H1 (cell line): Measurements from ENCODE around the gene INPP5E.

Experiments
- CBX5 ChIP-seq: fragments of 300-800, 300-1000 bp; sonication (generic); IDR thresholded peaks from 2 replicates; pipeline ENCODE4 v1.7.1; 2016; ENCODE audit warnings: antibody characterized with exemption, low read length, low read depth
- GTF2F1 ChIP-seq: IDR thresholded peaks from 2 replicates; pipeline ENCODE4 v1.6.1; 2012; ENCODE audit warnings: low read depth, low read length, improper control_type of control experiment, borderline replicate concordance
- SP2 ChIP-seq: IDR thresholded peaks from 2 replicates; pipeline ENCODE4 v1.6.1; 2012; ENCODE audit warnings: mild to moderate bottlenecking, low read length, inconsistent platforms
- SP4 ChIP-seq: IDR thresholded peaks from 2 replicates; pipeline ENCODE4 v1.6.1; 2012; ENCODE audit warnings: low read length, inconsistent platforms
- TF ChIP-seq, protein P1 (sequence below), 3 experiments: IDR thresholded peaks; 1 replicate in 2 of 3; 2 replicates in 1 of 3; pipeline versions ENCODE4 v1.5.1 to v1.6.1; 2011; ENCODE audit warnings: low read length in 3 of 3, mild to moderate bottlenecking in 3 of 3, inconsistent platforms in 2 of 3, low read depth in 1 of 3, moderate library complexity in 1 of 3; ENCODE audit not compliant: insufficient read depth in 1 of 3; ENCODE audit errors: control extremely low read depth in 1 of 3

DNA sequence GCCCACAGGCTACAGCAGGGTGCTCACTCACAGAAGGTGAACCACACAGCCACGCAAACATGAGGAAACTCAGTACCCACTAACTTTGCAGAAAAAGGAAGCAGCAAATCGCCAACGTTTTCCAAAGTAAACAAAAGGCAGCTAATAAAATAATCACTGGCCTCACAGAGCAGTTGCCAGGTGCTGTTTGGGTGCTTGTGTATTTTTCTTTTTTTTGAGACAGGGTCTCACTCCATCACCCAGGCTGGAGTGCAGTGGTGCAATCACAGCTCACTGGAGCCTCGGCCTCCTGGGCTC is 43.5 kb downstream of the INPP5E start:
- TF ChIP-seq CBX5 (no peak), SP4 (no peak), SP2 (no peak), GTF2F1 (no peak)
- TF ChIP-seq, protein P1, sequence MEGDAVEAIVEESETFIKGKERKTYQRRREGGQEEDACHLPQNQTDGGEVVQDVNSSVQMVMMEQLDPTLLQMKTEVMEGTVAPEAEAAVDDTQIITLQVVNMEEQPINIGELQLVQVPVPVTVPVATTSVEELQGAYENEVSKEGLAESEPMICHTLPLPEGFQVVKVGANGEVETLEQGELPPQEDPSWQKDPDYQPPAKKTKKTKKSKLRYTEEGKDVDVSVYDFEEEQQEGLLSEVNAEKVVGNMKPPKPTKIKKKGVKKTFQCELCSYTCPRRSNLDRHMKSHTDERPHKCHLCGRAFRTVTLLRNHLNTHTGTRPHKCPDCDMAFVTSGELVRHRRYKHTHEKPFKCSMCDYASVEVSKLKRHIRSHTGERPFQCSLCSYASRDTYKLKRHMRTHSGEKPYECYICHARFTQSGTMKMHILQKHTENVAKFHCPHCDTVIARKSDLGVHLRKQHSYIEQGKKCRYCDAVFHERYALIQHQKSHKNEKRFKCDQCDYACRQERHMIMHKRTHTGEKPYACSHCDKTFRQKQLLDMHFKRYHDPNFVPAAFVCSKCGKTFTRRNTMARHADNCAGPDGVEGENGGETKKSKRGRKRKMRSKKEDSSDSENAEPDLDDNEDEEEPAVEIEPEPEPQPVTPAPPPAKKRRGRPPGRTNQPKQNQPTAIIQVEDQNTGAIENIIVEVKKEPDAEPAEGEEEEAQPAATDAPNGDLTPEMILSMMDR (IDR thresholded peaks at IDR 0.05; ENCODE audit: control extremely low read depth in 1 of 3, insufficient read depth in 1 of 3, low read depth in 1 of 3, low read length in 3 of 3) = no peak
